ENCODE data around the gene PSMG4.

The PSMG4 gene

DNA sequence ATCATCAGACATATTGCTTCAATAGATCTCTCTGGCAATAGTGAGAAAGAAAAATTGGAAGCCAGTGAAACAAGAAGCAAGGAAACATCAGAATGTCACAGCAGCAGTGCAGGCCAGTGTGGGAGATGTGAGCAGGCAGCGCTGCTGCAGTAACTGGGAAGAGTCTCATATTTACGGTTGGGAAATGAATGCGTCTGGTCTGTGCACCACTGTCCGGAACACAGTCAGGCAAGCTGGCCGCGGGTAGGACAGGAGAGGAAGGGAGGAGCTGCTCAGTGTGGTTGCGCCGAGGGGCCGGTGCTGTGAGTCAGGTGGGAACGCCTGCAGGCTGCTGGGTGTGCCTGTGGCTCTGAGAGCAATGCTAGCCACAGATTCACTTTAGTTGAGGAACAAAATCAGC lies 6.4 kb upstream of the PSMG4 start:
- DNase-seq = no peak

DNA sequence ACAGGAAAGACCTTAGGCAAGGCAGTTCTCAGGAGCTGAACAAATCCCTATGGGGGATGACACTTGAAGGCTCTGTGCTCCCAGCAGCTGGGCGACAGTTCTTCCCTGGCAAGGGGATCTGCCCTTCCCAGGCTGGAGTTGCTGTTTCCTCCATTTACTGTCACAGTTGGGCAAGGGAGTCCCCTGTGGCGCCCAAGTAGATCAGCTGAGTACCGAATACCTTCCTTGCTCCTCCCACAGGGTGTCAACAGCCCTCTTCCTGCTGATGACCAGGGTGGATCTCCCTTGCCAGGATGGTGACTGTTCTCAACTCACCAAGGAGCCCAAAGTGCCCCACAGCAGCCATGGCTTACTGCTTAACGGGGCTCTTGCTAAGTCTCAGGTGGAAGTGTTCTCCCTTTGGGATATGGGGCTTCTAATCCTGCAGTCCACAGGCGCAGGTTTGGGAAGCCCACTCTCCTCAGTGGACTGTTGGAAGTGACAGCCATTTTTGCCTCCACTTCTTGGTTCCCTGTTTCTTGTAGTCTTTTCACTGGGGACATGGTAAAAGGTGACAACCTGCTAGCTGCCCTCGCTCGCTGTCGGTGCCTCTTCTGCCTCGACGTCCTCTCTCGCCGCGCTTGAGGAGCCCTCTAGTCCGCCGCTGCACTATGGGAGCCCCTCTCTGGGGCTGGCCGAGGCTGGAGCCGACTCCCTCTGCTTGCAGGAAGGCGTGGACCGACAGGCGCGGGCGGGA lies 5.7 kb upstream of the PSMG4 start:
- DNase-seq = no peak

- no peak for DNase-seq
Observed at GRCh38 chr6:3253597-3253961, 5.2 kb upstream of the PSMG4 start.

- no peak for DNase-seq
Observed at GRCh38 chr6:3258201-3258600, 546 bp upstream of the PSMG4 start.

DNA sequence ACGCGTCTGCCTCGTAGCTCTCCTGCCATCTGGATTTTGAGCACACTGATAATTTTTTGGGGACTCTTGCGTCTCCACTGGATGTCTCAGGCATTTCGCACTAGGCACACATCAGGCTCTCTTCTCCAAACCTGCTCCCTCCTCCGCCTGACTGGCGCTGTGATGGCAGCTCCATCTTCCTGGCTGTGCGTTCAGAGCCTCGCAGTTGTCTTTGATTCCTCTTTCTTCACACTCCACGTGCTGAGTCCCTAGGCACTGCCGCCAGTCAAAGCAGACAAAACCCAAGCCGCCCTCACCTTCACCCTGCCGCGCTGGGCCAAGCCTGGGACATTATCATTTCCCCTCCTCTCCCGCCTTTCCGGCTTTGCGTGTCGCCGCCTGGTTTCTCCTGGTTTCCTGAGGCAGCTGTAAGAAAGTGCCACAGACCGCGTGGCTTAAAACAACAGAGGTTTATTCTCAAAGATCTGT lies 778 bp downstream of the PSMG4 start:
- peak; percentile 10 to 50 for DNase-seq

DNA sequence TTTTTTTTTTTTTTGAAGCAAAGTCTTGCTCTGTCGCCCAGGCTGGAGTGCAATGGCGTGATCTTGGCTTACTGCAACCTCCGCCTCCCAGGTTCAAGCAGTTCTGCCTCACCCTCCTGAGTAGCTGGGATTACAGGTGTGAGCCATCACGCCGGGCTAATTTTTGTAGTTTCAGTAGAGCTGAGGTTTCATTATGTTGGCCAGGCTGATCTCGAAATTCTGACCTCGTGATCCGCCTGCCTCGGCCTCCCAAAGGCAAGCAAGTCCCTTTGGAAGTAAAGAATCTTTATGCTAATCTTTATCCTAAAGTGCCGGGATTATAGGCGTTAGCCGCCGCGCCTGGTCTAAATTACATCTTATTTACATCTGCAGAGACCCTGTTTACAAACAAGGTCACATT lies 1.5 kb downstream of the PSMG4 start:
- DNase-seq = no peak

GRCh38 chr6:3260772-3261517 lies 2.2 kb downstream of the PSMG4 start:
- DNase-seq = no peak

DNA sequence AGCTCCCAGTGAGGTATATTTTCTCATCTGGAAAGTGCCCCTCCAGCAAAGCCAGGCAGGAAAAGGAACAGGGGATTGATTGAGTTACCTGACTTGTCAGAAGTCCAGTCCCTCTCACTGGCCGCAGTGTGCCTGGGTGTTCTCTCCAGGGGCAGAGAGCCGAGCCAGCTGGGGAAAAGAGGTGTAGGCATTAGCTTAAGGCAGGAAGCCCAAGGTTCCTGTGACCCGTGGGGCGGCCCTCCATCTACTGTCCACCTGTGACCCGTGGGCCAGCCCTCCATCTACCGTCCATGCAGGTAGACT lies 2.7 kb downstream of the PSMG4 start:
- DNase-seq = no peak

DNA sequence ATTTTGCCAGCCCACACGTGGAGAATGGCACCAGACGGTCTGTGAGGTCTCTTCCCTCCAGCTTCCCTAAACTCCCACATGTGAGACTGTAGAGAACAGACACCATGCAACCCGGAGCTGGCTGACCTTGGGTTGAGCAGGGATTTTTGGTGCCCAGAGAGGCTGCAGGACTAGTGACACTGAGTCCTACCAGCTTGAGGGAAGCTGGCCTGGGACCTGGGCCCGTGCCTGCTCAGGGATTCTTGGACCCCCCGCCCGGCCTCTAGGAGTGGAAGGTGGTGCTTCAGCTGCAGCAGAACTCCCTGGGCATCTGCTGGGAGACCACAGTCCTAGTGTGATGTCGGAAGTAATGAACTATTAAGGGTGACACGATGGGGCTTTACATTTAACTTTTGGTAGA lies 3.2 kb downstream of the PSMG4 start:
- no peak for DNase-seq

DNA sequence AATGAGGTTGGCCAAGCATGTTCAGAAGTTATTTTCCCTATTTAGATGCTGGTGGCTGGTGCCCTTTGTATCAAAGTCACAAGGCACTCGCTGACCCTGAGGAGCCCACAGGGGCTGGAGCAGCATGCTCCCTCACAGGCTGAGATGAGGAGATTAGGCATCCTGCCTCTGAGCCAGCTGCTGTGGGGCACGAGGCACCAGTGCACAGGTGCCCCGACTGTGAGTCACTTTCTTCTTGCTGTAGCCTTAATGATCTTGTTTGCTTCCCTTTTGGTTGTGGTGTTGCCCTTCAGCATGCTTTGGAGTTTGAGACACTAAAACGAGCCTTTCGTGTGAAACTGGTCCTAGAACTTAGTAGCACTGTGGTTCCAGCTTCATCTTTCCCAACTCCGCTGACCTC lies 4.3 kb downstream of the PSMG4 start:
- DNase-seq = no peak

DNA sequence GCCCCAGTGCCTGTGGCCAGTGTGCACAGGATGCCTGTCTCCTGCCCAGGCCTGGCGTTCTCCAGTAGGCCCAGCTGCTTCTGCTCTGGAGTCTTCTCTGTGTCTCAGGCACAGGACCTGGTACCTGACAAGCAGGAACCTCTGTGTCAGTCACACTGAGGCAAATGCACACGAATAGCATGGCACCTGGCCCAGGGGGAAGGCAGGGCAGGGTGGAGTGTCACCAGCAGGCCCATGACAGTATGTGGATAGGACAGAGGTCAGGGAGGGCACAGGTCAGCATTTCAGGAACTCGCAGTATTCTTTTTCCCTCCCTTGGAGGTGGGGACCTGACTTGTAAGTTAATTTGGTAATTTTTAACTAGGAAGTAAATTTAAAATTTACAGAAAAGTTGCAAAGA lies 5.6 kb downstream of the PSMG4 start:
- no peak for DNase-seq

DNA sequence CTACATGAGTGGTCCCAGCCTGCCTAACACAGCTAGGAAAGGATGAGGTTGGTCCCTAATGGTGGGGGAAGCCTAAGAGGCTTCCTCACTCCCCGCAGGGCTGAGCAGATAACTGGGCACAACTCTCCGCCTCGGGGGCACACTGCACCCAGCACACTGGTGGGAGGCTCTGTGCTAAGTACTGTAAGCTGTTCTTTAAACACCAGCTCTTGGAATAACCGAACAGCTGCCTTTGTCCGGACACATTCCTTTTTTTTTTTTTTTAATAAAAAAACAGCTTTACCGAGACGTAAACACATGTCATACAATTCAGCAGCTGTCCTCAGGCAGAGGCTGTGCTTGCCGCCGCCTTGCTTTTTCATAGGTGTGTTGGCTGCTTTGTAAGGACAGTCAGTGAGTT lies 6.9 kb downstream of the PSMG4 start:
- no peak for DNase-seq

- DNase-seq = no peak
Observed at GRCh38 chr6:3266170-3266569, 7.4 kb downstream of the PSMG4 start.

DNA sequence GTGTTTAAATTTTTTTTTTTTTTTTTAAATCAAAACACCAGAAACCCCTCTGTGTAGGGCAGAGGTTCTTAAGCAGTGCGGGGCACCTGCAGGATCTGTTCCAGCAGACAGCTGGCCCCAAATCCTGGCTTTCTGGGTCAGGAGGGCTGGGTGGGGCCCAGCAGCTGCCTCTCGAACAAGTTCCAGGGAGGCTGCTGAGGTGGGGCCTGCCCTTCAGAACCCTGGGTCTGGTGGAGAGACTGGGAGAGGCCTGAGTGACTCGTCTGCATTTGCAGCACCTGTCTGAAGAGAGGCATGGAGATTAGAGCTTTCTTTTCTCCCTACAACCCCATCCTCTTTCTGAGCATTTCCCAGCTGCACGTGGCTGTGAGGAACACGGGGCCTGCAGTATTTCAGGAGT lies 8.4 kb downstream of the PSMG4 start:
- DNase-seq = no peak

- DNase-seq = no peak
Observed at GRCh38 chr6:3268680-3269079, 9.9 kb downstream of the PSMG4 start.

- DNase-seq = no peak
Observed at GRCh38 chr6:3269281-3269975, 10.7 kb downstream of the PSMG4 start.

DNA sequence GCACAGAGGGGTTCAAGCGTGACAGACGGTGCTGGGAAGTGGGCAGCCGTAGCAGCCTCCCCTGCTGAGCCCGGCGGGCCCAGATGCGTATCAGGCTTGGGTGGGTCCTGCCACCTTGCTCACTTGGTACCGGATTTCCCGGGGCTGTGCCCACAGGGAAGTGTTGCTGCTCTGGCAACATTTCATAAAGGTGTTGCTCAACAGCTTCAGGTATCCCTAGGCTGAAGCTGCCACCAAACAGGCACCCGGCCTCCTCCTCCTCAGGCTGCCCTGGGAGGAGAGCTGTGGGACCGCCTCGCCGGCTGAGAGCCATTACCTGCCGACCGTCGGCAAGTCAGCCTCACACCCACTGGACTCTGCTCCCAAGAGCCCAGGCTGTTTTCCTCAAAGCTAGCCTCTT lies 11.5 kb downstream of the PSMG4 start:
- DNase-seq = no peak

GRCh38 chr6:3271756-3272155 lies 13.0 kb downstream of the PSMG4 start:
- no peak for DNase-seq

DNA sequence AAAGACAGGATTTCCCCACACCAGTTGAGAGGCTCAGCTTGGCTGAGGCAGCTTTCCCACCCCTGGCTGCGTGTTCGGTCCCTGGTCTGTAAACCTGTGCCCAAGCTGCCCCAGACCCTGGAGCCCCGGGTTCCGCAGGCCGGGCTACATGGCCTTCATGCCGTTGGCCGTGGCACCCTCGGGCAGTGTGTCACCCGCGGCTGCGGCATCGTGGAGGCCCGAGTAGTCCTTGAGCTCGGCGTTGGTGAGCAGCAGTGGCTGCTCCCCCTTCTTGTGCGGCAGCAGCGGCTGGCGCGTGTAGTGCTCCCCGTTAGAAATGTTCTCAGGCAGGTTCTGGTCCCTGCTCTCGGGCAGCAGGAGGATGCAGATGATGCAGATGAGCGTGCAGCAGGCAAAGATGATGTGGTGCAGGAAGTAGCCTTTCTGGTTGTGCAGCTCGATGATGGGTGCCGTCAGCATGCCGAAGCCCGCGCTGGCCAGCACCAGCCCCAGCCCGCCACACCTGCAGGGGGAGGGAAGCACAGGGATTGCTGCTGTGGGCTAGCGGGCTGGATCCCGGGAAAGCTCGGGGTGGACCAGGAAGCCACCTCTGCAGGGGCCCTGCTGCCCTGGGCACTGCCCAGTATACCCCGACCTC lies 14.3 kb downstream of the PSMG4 start:
- DNase-seq = no peak

DNA sequence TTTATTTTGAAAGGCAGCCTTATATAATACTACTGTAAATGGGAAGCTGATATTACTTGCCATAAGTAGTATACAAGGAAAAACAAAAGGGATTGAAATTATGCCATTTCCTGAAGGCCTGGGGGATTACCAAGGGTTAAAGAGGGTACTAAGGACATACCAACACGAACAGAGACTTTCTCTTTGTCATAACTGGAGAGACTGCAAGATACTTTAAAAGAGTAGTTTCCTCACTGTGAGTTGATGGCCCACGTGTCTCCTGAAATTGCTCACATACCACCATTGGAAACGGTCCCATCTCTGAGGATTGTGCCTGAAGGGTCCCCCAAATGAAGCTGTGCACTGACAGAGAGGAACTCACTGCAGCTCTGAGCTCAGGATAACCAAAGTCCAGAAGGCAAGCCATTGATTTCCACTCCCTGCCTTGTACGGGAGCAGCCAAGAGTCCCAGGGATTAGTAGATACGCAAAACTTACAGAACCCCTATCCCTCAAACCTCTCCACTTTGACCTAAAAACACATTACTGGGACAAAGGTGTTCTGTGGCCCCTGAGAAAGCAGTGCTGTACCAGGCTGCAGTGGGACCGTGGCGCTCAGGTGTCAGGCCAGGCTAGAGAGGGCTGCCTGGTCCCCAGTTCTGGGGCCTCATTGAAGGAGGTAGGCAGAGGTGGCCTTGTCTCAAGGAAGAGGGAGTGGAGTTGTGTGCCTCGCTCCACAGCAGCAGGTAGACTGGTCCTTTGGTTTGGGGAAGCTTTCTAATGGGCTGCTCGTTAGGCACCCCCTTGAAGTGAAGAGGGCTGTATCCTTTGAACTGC lies 15.2 kb downstream of the PSMG4 start:
- DNase-seq = no peak

DNA sequence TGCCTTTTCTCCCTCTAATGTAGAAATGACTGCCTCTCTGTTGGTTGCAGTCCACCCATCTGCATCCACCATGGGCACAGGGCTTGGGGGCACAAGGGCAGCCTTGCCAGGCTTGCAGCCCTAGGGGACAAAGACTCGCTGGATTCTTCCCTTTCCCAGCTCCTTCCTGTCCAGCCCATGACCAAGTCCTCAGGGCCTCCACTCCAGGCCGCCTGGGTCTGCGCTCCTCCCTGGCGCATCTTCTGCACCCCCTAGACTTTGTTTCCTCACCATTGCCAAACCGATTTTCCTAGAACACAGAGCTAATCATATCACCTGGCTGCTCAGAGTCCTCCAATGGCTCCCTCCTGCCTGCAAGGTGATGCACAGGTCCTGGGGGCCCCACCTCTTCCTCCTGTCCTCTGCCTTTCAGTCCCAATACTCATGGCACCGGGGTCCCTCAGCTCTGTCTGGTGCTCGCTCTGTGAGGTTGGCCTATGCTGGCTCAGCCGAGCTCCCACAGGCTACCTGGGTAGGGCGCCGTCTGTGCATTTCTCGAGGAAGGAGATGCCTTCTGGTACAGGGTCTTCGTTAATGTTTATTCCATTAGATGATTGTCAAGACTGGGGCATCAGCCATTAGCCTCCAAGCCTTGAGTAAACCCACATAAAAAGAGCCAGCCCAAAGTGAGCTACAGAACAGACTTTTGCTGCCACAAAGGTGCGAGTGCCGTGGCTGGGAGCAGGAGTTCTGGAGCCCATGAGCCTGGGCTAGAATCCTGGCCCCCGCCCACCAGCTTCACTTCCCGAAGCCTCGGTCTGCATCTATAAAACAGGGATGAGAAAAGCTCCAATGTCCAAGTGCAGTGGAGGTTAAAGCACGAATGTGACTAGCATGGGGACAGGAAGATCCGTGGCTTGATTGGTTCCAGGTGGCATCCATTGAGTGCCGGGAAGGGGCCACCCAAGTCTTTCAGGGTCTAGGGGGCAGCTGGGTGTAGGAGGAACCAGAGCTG lies 17.7 kb downstream of the PSMG4 start:
- no peak for DNase-seq

DNA sequence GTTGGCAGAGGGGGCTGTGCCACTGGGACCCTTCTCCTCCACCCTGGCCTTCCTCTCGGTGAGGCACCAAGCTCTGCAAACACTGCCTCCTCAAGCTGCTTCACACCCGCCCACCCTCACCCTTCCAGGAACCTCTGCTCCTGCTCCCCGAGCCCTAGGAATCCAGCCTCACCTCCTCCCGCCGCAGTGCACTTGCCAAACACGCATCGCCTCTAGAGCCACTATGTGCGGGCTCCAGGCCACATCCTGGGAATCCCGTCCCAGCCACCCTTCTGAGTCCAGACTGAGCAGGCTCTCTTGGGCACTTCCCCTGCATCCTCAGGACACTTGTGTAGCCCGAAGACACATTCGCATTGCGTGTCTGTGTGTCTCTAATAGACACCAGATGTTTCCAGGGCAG lies 18.5 kb downstream of the PSMG4 start:
- no peak for DNase-seq
